ENCODE results near the gene NEXN.

DNA sequence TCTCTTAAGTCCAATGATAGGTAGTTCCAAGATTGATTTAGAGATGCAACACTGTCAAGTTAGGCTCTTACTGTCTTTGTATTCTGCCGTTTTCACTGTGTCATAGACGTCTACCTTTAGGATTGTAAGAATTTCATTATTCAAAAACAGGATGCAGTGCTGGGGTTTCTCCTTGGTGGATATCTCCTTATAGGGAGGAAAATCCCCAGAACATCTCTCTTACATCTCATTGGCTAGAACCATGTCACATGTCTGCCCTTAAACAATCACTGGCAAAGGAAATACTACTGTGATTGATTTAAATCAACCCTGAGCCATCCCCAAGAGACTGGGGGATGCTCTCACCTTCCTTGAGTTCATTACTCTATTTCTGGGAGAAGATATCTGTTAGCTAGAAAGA is 101.3 kb downstream of the NEXN start:
- TF ChIP-seq, protein P1, sequence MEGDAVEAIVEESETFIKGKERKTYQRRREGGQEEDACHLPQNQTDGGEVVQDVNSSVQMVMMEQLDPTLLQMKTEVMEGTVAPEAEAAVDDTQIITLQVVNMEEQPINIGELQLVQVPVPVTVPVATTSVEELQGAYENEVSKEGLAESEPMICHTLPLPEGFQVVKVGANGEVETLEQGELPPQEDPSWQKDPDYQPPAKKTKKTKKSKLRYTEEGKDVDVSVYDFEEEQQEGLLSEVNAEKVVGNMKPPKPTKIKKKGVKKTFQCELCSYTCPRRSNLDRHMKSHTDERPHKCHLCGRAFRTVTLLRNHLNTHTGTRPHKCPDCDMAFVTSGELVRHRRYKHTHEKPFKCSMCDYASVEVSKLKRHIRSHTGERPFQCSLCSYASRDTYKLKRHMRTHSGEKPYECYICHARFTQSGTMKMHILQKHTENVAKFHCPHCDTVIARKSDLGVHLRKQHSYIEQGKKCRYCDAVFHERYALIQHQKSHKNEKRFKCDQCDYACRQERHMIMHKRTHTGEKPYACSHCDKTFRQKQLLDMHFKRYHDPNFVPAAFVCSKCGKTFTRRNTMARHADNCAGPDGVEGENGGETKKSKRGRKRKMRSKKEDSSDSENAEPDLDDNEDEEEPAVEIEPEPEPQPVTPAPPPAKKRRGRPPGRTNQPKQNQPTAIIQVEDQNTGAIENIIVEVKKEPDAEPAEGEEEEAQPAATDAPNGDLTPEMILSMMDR (IDR thresholded peaks at IDR 0.05), result no peak
- TF ChIP-seq POLR2A (IDR thresholded peaks at IDR 0.05), result no peak

Data from prostate gland (tissue), 2 donors.